OCI-LY3 (cell line): ENCODE data around the gene MIER3.

Experiments used
- H2AFZ ChIP-seq: fragments of 200-600, 300-600 bp; shearing (Covaris generic); 2 replicates; pipeline ENCODE4 v1.6.0; 2014; ENCODE audit warnings: antibody characterized with exemption, low read depth, low read length
- H3K27ac ChIP-seq: fragments of 200-600, 300-600 bp; sonication (generic); 2 replicates; pipeline ENCODE4 v1.5.1; 2014; ENCODE audit warnings: mild to moderate bottlenecking, low read length, moderate library complexity, mixed read lengths
- H3K27me3 ChIP-seq: fragments of 200-600, 300-600 bp; sonication (generic); 2 replicates; pipeline ENCODE4 v1.6.1; 2014; ENCODE audit warnings: low read depth, low read length, mixed read lengths
- H3K36me3 ChIP-seq: fragments of 200-600, 300-600 bp; sonication (generic); replicated peaks from 2 replicates; pipeline ENCODE3; 2014; ENCODE audit warnings: low read depth, low read length, mixed read lengths
- H3K4me1 ChIP-seq: fragments of 300-600, 200-600 bp; sonication (generic); 2 replicates; pipeline ENCODE4 v1.6.1; 2014; ENCODE audit warnings: low read length, mixed read lengths
- H3K4me2 ChIP-seq: fragments of 200-600, 300-600 bp; sonication (generic); 2 replicates; pipeline ENCODE4 v1.6.1; 2014; ENCODE audit warnings: low read length, mixed read lengths
- H3K4me3 ChIP-seq: fragments of 300-600, 200-600 bp; sonication (generic); 2 replicates; pipeline ENCODE4 v1.5.1; 2014; ENCODE audit warnings: antibody characterized with exemption, mild to moderate bottlenecking, low read length, moderate library complexity
- H3K79me2 ChIP-seq: fragments of 300-600, 200-600 bp; shearing (Covaris generic); 2 replicates; pipeline ENCODE4 v1.6.1; 2014; ENCODE audit warnings: mild to moderate bottlenecking, low read length, mixed read lengths
- H3K9ac ChIP-seq: fragments of 300-600, 200-600 bp; shearing (Covaris generic); 2 replicates; pipeline ENCODE4 v1.6.0; 2014; ENCODE audit warnings: mild to moderate bottlenecking, low read length, moderate library complexity
- H3K9me3 ChIP-seq: fragments of 200-600, 300-600 bp; shearing (Covaris generic); 2 replicates; pipeline ENCODE4 v1.6.1; 2014; ENCODE audit warnings: low read length, mixed read lengths; ENCODE audit not compliant: insufficient read depth
- H4K20me1 ChIP-seq: fragments of 200-600, 300-600 bp; sonication (generic); 2 replicates; pipeline ENCODE4 v1.6.1; 2016; ENCODE audit warnings: low read length, mixed read lengths; ENCODE audit not compliant: insufficient read depth
- EZH2phosphoT487 ChIP-seq: fragments of 200-600 bp; shearing (Covaris generic); IDR thresholded peaks from 2 replicates; pipeline ENCODE4 v1.6.1; 2018; ENCODE audit warnings: antibody characterized with exemption, mixed run types, low read depth
- TF ChIP-seq, protein P1 (sequence below): fragments of 200-600, 300-600 bp; sonication (generic); IDR thresholded peaks from 2 replicates; pipeline ENCODE4 v1.5.1; 2014; ENCODE audit warnings: antibody characterized with exemption, low read length, low read depth

The MIER3 gene

DNA sequence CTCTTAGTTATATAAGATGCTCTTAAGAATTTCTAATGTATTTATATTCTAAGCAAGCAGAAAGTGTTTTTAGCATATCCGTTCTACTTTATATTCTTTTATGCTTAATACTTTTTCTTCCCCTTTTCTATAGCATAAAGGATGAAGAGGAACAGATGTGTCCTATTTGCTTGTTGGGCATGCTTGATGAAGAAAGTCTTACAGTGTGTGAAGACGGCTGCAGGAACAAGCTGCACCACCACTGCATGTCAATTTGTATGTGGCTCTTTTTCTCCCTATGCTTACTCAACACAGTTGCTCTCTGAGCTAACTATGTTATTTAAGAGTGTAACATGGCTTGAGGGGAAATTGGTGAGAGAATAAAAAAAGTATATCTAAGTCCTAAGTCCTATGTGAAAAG is 80.1 kb downstream of the MIER3 start:
- Histone ChIP-seq H2AFZ (no peak overlapping the region), H3K9me3 (no peaks in the 10 kb centered on the region), H3K4me2 (no peak overlapping the region), H3K9ac (no peak overlapping the region), H3K27ac (no peak overlapping the region), H3K4me1 (peaks cover 13% of the 10 kb centered on the region), H3K4me3 (no peak overlapping the region), H3K27me3 (no peaks in the 10 kb centered on the region), H3K36me3 (peaks cover 55% of the 10 kb centered on the region), H4K20me1 (peaks cover 6% of the 10 kb centered on the region; the same call in 1 of the 2 replicates), H3K79me2 (0 out of 2 replicates have a peak, but pooled peaks cover 3% of the 10 kb centered on the region)
- TF ChIP-seq EZH2phosphoT487 = no peak
- TF ChIP-seq, protein P1, sequence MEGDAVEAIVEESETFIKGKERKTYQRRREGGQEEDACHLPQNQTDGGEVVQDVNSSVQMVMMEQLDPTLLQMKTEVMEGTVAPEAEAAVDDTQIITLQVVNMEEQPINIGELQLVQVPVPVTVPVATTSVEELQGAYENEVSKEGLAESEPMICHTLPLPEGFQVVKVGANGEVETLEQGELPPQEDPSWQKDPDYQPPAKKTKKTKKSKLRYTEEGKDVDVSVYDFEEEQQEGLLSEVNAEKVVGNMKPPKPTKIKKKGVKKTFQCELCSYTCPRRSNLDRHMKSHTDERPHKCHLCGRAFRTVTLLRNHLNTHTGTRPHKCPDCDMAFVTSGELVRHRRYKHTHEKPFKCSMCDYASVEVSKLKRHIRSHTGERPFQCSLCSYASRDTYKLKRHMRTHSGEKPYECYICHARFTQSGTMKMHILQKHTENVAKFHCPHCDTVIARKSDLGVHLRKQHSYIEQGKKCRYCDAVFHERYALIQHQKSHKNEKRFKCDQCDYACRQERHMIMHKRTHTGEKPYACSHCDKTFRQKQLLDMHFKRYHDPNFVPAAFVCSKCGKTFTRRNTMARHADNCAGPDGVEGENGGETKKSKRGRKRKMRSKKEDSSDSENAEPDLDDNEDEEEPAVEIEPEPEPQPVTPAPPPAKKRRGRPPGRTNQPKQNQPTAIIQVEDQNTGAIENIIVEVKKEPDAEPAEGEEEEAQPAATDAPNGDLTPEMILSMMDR = no peak
